ENCODE measurements around the gene TTLL10. TPM values are rescaled to one million over a fixed set of nuclear protein-coding genes. Genes with fewer than 3 reads are reported as not detected.

TTLL10 gene
- total and polyA plus RNA-seq, 4 donors = 0.15 TPM; not detected in 3

DNA sequence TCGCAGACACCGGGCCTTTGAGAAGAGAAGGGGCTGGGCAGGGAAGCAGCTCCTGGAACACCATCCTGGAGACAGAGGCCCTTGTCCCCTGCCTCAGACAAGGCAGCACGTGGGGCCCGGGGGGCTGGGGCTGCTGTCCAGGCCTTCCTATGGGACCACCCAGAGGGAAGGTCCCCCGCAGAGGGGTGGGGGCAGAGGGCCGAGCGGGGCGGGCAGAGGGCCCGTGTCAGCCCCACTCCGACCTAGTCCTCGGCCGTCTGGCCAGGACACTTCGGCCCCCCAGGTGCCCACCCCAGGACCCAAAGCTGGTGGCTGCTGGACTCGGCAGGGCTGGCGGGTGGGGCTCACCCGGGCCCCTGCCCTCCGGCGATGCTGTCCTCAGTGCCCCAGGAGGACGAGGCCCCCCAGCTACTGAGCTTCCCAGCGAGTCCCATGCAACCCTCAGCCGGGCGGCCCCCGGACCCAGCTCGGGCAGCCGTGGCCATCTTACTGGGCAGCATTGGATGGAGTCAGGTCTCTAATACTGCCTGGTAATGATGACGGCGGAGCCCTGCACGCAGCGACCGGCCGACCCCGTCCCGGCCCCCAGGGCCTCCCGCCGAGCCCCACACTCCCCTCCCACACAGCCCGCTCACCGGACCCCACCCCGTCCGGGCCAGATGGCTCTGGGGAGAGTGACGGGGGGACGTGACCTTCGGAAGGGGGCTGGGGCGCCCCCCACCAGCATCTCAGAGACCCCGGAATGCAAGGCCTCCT, 6.9 kb upstream of the TTLL10 start:
- Histone ChIP-seq H3K36me3 (ENCODE audit: control insufficient read depth in 1 of 2, insufficient read depth in 2 of 2, low read length in 1 of 2) (no peaks in the 10 kb centered on the region), H3K27ac (ENCODE audit: low read depth in 1 of 2, low read length in 2 of 2) (no peak overlapping the region), H3K27me3 (ENCODE audit: control insufficient read depth in 1 of 2, insufficient read depth in 2 of 2, low read length in 1 of 2) (peaks cover 0 to 2% of the 10 kb centered on the region in 2 donors), H3K9me3 (ENCODE audit: control insufficient read depth, low read length) (no peaks in the 10 kb centered on the region), H3K4me3 (ENCODE audit: low read length in 2 of 2) (no peak overlapping the region), H3K4me1 (ENCODE audit: control insufficient read depth in 1 of 2, insufficient read depth in 2 of 2, low read length in 2 of 2) (no peaks in the 10 kb centered on the region)
- 68% methylated on average over 40 to 44 of the region's 44 CpGs for WGBS, 2 donors
- intact Hi-C loops (cut with DNase I) = no loop called here
- ATAC-seq (ENCODE audit: low FRiP score) (no peak), DNase-seq (no peak)

DNA sequence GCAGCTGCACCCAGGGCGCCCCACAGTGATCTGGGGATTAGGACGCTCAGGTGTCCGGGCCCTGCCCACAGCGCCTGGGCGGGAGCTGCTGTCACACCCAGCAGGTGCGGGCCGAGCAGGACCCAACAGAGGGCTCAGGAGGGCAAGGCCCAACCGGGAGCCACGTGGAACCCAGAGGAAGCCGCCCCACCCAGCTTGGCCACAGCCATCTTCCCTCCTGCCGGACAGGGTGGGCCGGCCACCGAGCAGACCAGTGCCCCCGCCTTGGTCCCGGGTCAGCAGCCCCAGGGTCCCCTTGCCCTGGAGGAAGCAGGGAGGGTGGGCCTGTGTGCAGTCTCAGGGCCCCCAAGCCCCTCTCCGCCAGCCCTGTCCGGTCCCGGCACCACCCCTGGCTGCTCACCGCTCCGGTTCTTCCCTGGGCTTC, 6.3 kb upstream of the TTLL10 start:
- Histone ChIP-seq H3K4me3 (ENCODE audit: low read length in 2 of 2) (no peak overlapping the region), H3K27ac (ENCODE audit: low read depth in 1 of 2, low read length in 2 of 2) (no peak overlapping the region), H3K4me1 (ENCODE audit: control insufficient read depth in 1 of 2, insufficient read depth in 2 of 2, low read length in 2 of 2) (no peaks in the 10 kb centered on the region), H3K27me3 (ENCODE audit: control insufficient read depth in 1 of 2, insufficient read depth in 2 of 2, low read length in 1 of 2) (peaks cover 0 to 2% of the 10 kb centered on the region in 2 donors), H3K36me3 (ENCODE audit: control insufficient read depth in 1 of 2, insufficient read depth in 2 of 2, low read length in 1 of 2) (no peaks in the 10 kb centered on the region), H3K9me3 (ENCODE audit: control insufficient read depth, low read length) (no peaks in the 10 kb centered on the region)
- 80 to 87% methylated on average over 15 to 20 of the region's 20 CpGs for WGBS, 2 donors
- intact Hi-C loops (cut with DNase I) = no loop called here
- DNase-seq (peak in 1 of 2 donors; percentile 37), ATAC-seq (ENCODE audit: low FRiP score) (no peak)

DNA sequence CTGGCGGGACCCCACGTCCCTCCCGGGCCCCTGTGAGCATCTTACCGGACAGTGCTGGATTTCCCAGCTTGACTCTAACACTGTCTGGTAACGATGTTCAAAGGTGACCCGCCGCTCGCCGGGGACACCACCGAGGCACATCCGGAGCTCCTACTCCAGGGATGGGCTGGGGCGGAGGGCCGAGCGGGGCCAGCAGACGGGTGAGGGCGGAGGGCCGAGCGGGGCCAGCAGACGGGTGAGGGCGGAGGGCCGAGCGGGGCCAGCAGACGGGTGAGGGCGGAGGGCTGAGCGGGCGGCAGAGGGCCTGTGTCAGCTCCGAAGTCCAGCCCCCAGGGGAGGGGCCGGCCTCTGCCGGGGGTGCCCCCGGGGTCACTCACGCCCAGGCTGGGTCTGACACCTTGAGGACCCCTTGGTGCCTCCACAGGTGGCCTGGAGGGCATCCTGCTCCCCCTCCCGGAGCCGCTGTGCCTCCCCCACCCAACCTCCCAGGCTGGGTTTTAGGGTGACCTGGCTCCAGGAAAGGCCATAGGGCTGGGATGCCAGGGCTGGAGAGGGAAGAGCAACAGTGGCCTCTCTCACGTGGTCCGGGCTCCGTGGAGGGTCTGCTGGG, 5.7 kb upstream of the TTLL10 start:
- intact Hi-C loops (cut with DNase I) = no loop called here
- ATAC-seq (ENCODE audit: low FRiP score) = no peak
- H3K27me3 ChIP-seq (ENCODE audit: control insufficient read depth in 1 of 2, insufficient read depth in 2 of 2, low read length in 1 of 2) = peaks cover 0 to 2% of the 10 kb centered on the region in 2 donors

DNA sequence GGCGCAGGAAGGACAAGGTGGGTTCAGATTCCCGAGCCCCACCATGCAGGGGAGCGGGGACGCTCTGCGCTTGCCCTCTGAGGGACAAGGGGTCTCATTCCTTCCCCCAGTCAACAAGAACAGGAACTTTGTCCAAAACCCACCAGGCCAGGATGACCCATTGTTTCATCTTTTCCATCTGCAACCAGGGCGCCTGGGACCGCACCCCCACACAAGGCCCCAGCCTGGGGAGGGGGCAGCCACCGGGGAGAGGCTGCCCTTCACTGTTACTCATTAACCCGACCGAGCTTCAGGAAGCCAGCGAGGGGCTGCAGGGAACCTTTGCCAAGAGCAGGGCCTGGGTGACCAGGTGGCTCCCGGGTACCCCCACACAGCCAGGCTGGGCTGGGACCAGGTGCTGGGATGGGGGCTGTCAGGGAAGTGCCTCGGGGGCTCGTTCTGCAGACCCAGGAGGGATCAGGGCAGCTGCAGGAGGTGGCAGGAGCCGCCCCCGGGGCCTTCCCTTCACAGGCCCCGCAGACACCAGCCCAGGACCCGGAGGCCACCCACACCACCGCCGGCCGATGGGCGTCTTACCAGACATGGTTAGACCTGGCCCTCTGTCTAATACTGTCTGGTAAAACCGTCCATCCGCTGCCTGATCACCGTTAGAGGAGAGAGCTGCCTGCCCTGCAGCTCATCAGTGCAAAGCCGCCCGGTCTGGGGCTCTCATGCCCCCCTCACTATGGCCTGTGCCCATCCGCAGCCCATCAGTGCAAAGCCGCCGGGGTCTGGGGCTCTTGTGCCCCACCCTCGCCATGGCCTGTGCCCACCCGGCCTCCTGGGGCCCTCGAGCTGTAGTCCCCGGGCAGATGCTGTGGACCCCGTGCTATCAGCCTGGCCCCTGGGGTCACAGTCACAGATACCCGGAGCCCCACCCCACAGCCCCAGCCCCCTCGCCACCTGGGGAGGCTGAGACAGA, 4.9 kb upstream of the TTLL10 start:
- no peak for ATAC-seq (ENCODE audit: low FRiP score)
- Histone ChIP-seq H3K9me3 (ENCODE audit: control insufficient read depth, low read length) (no peaks in the 10 kb centered on the region), H3K36me3 (ENCODE audit: control insufficient read depth in 1 of 2, insufficient read depth in 2 of 2, low read length in 1 of 2) (no peaks in the 10 kb centered on the region), H3K4me1 (ENCODE audit: control insufficient read depth in 1 of 2, insufficient read depth in 2 of 2, low read length in 2 of 2) (no peaks in the 10 kb centered on the region), H3K27ac (ENCODE audit: low read depth in 1 of 2, low read length in 2 of 2) (no peak overlapping the region), H3K4me3 (ENCODE audit: low read length in 2 of 2) (no peak overlapping the region), H3K27me3 (ENCODE audit: control insufficient read depth in 1 of 2, insufficient read depth in 2 of 2, low read length in 1 of 2) (peaks cover 0 to 2% of the 10 kb centered on the region in 2 donors)
- peak in 1 of 2 donors; percentile 74 for DNase-seq
- intact Hi-C loops (cut with DNase I) = no loop called here
- WGBS, 2 donors = 75 to 79% methylated on average over 37 of the region's 37 CpGs

More for the DNA sequence above, 5.7 kb upstream of the TTLL10 start:
- Histone ChIP-seq H3K4me1 (ENCODE audit: control insufficient read depth in 1 of 2, insufficient read depth in 2 of 2, low read length in 2 of 2) (no peaks in the 10 kb centered on the region), H3K27ac (ENCODE audit: low read depth in 1 of 2, low read length in 2 of 2) (no peak overlapping the region), H3K4me3 (ENCODE audit: low read length in 2 of 2) (no peak overlapping the region), H3K9me3 (ENCODE audit: control insufficient read depth, low read length) (no peaks in the 10 kb centered on the region), H3K36me3 (ENCODE audit: control insufficient read depth in 1 of 2, insufficient read depth in 2 of 2, low read length in 1 of 2) (no peaks in the 10 kb centered on the region)
- DNase-seq = peak in 1 of 2 donors; percentile 38
- WGBS, 2 donors = 74 to 76% methylated on average over 27 to 36 of the region's 36 CpGs

DNA sequence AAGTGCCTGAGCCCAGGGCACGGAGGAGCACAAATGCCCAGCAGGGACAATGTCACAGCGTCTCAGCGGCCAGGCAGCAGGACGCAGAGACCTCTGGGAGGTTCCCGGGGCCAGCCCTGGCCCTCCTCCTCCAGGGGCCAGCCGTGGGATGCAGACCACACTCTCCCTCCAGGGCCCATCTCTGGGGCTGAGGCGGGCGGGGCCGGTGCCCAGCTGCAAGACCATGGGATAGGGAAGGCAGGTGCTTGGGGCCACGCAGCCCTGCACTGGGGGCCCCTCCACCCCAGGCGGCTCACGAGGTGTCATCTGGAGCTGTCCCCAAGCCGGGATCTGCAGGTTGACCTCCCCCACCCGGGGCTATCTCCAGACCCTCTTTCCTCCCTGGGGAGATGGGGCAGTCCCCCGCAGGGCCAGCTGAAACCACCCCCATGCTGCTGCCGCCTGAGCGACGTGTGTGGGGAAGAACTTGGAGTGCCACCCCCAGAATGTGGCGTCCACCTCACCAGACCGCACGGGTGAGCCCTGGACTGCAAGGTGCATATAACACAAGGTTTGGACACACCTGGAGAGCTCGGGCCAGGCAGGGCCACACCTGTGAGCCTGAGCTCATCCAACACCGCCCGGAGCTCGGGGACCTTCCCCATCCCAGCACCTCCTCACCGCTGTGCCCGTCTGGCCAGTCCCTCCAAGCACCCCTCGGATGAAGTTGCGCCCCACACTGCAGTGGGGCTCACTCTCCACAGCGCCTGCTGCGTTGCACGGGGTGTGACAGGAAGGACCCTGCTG, 4.1 kb upstream of the TTLL10 start:
- no peak overlapping the region for H3K27ac ChIP-seq (ENCODE audit: low read depth in 1 of 2, low read length in 2 of 2)
- intact Hi-C loops (cut with DNase I) = no loop called here
- no peaks in the 10 kb centered on the region for H3K9me3 ChIP-seq (ENCODE audit: control insufficient read depth, low read length)
- no peak overlapping the region for H3K4me3 ChIP-seq (ENCODE audit: low read length in 2 of 2)
- DNase-seq = peak; percentile 45 to 72
- WGBS, 2 donors = 63 to 67% methylated on average over 32 of the region's 32 CpGs
- no peaks in the 10 kb centered on the region for H3K4me1 ChIP-seq (ENCODE audit: control insufficient read depth in 1 of 2, insufficient read depth in 2 of 2, low read length in 2 of 2)
- no peaks in the 10 kb centered on the region for H3K27me3 ChIP-seq (ENCODE audit: control insufficient read depth in 1 of 2, insufficient read depth in 2 of 2, low read length in 1 of 2)
- H3K36me3 ChIP-seq (ENCODE audit: control insufficient read depth in 1 of 2, insufficient read depth in 2 of 2, low read length in 1 of 2) = no peaks in the 10 kb centered on the region
- ATAC-seq (ENCODE audit: low FRiP score) = no peak

DNA sequence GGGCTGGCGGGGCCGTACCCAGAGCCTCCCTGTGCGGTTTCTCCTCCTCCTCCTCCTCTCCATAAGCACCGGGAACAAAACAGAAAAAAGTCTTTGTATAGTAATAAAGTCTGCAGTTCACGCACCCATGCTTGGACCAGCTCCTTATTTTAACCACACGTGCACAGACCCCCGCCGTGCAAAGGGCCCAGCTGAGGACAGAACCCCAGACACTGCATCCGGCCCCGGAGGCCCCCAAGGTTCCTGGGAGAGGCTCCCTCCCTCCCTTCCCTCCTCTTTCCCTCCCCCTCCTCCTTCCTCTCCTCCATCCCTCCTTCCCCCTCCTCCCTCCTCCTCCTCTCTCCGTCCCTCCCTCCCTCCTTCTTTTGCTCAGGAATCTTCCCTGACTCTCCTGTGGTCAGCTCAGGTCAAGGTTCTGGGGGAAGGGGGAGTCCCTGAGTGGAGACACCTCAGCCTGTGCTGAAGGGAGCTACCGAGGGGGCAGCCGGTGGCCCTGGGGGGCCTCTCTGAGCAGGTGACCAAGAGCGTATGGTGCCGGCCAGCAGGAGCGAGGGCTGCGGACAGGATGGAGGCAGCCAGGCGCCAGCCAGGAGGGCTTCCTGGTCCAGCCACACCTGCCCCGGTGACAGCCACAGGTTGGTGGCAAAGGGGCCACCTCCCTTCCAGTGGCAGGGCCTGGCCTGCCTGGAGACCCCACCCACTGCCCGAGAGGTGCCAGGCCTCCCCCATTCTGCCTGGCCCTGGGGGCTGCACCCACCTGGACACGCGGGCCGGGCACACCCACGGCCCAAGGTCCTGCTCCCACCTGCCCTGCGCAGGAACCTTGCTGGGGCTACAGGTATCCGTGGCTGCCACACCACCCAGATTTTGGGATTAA, 3.2 kb upstream of the TTLL10 start:
- 49 to 51% methylated on average over 26 of the region's 26 CpGs for WGBS, 2 donors
- intact Hi-C loops (cut with DNase I) = no loop called here
- Histone ChIP-seq H3K9me3 (ENCODE audit: control insufficient read depth, low read length) (no peaks in the 10 kb centered on the region), H3K27me3 (ENCODE audit: control insufficient read depth in 1 of 2, insufficient read depth in 2 of 2, low read length in 1 of 2) (no peaks in the 10 kb centered on the region), H3K4me3 (ENCODE audit: low read length in 2 of 2) (no peak overlapping the region), H3K27ac (ENCODE audit: low read depth in 1 of 2, low read length in 2 of 2) (no peak overlapping the region), H3K36me3 (ENCODE audit: control insufficient read depth in 1 of 2, insufficient read depth in 2 of 2, low read length in 1 of 2) (no peaks in the 10 kb centered on the region), H3K4me1 (ENCODE audit: control insufficient read depth in 1 of 2, insufficient read depth in 2 of 2, low read length in 2 of 2) (no peaks in the 10 kb centered on the region)
- ATAC-seq (ENCODE audit: low FRiP score) (no peak), DNase-seq (peak in 1 of 2 donors; percentile 50)

DNA sequence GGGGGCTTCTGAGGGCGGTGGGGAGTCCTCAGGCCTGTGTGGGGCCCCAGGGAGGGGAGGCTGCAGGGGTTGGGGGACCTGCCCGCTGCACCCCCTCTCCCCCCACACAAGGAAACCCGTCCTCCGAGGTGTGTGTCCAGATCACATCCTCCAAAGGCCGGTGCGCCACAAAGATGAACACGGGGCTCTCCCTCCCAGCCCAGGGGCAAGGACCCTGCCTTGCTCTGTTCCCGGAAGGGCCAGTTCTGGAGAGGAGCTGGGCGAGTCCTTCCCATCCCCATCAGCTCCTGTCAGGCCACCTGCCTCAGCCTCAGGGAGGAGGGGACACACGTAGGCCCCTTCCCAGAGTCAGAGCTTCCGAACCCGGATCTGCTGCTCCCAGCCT, 2.5 kb upstream of the TTLL10 start:
- Histone ChIP-seq H3K4me1 (ENCODE audit: control insufficient read depth in 1 of 2, insufficient read depth in 2 of 2, low read length in 2 of 2) (no peaks in the 10 kb centered on the region), H3K9me3 (ENCODE audit: control insufficient read depth, low read length) (no peaks in the 10 kb centered on the region), H3K27ac (ENCODE audit: low read depth in 1 of 2, low read length in 2 of 2) (no peak overlapping the region), H3K27me3 (ENCODE audit: control insufficient read depth in 1 of 2, insufficient read depth in 2 of 2, low read length in 1 of 2) (no peaks in the 10 kb centered on the region), H3K36me3 (ENCODE audit: control insufficient read depth in 1 of 2, insufficient read depth in 2 of 2, low read length in 1 of 2) (no peaks in the 10 kb centered on the region), H3K4me3 (ENCODE audit: low read length in 2 of 2) (no peak overlapping the region)
- WGBS, 2 donors = 68 to 75% methylated on average over 7 to 12 of the region's 12 CpGs
- DNase-seq (peak in 1 of 2 donors; percentile 70), ATAC-seq (ENCODE audit: low FRiP score) (no peak)
- intact Hi-C loops (cut with DNase I) = no loop called here
